Activated CD4-positive, alpha-beta T cell treated with anti-CD3 and anti-CD28 coated beads, Interleukin-2, Interleukin-6, amounts not matched to agents 100 ng/mL and 50 ng/mL, durations not matched to agents 16 hours and 8 hours (primary cell): ENCODE data around the gene CNTNAP4.

Experiments used
- DNase-seq: peaks from one replicate; pipeline ENCODE4 v3.0.0-alpha.2; 2020

Gene CNTNAP4

DNA sequence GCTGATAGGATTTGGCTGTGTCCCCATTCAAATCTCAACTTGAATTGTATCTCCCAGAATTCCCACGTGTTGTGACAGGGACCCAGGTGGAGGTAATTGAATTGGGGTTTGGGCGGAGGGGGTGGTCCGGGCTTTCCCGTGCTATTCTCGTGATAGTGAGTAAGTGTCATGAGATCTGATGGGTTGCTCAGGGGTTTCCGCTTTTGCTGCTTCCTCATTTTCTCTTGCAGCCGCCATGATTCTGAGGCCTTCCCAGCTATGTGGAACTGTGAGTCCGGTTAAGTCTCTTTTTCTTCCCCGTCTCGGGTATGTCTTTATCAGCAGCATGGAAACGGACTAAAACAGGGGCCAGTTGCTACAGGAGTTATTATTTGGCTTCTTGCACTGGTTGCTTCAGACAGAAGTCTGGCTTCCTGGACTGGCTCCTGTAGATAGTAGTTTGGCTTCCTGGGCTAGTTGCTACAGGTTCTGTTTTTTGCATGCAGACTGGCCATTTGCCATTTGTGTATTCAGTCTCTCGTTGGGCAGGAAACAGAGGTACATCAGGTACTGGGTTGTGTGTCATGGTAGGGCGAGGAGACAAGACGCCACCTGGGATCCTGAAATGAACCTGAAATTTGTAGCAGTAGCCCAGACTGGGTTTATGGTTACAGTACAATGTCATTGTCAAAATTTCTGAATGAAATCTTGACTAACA is 32.6 kb downstream of the CNTNAP4 start:
- DNase-seq, result no peak

- no peak for DNase-seq
Measured at GRCh38 chr16:76311260-76311659, 34.1 kb downstream of the CNTNAP4 start.

- no peak for DNase-seq
Measured at GRCh38 chr16:76318565-76318964, 41.4 kb downstream of the CNTNAP4 start.

DNA sequence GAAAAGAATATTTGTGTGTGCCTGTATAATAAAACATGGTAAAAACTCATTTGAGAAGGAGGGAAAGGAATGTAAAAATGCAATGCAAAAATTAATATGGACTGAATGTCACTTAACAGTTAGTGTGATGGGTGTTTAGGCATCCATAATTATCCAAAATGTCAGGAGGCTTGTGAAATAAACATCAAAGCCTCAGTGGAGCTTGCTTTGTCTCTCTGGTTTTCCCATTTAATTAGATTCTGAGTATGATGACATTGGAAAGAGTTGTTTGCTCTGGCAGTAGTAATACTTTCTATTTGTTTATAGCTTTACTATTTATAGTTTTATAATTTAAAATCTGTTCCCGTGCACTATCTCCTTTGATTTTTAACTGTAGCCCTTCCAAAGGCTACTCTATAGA is 51.9 kb downstream of the CNTNAP4 start:
- DNase-seq, result no peak

DNA sequence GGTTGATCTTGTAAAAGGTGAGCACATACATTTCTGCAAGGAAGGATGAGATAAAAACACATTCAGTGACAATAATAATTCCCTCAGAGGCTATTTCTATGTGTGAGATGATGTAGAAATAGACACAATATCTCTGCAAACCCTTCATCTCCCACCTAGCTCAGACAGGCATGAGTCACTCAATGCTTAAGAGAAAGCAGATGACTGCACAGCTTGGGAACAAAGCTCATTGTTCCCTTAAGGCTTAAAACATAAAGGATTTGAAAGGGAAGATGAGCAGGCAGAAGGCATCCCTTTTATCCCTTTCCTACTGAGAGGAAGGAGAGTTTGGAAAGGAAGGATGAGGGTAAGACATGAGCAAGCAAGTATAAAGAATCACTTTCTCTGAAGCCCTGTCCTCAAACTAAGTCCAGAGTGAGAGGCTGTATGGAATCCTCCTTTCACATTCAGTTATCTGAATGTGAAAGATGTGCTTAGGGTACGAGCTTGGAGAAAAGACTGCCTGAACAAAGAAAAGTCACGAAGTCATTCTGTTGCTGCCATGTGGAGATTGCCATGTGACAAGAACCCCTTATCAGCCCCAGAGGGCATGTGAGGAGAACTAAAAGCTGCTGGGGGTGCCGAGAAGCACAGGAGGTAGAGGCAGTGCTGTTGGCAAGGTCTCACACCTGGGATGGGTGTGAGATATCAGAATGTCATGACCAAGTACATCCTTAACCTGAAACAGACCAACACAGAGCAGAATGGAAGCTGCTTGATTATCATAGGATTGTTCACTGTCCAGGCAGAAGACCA is 58.2 kb downstream of the CNTNAP4 start:
- DNase-seq, result no peak

DNA sequence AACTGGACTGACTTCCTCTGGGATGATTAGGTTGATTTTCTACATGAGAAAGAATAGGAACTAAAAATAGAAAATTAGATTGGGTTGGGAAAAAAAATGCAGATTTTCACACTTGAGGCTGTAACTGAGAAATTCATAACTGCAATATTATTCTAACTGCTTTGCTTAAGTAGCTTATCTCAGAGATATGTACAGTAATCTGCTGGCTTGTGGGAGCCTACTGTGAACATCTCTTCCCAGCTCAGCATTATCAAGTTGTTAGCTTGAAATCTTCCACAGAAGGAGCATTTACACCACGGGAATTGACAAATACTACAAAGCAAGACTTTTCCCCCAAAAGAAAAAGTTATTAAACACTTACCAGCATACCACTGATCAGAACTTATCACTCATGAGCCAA is 58.9 kb downstream of the CNTNAP4 start:
- DNase-seq, result no peak

- no peak for DNase-seq
Measured at GRCh38 chr16:76338472-76338871, 61.3 kb downstream of the CNTNAP4 start.

- DNase-seq, result no peak
Measured at GRCh38 chr16:76343769-76344168, 66.6 kb downstream of the CNTNAP4 start.

DNA sequence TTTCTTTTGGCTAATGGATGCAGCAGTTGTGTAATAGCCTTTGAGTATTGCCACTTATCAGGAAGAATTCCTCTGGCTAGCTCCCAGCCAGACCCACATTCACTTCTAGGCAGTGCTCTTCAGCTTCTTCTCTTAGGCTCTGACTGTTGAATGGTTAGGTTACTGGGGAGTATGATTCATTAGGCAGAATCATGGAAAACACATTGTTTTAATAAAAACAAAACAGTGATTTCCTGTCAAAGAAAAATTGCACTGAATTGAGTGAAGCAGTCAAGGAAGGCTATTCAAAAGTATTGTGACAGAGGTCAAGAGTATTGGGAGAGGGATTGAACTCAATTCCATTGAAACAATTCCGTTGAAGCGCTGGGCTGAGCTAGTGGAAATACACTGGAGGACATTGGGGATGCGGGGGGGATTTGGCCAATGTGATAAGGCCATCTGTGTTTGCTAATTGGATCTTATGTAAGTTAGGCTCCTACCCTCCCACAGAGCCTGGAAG is 68.0 kb downstream of the CNTNAP4 start:
- DNase-seq, result no peak

GRCh38 chr16:76346210-76346609 is 69.0 kb downstream of the CNTNAP4 start:
- no peak for DNase-seq

- no peak for DNase-seq
Measured at GRCh38 chr16:76351441-76351840, 74.2 kb downstream of the CNTNAP4 start.

- no peak for DNase-seq
Measured at GRCh38 chr16:76360404-76360803, 83.2 kb downstream of the CNTNAP4 start.

DNA sequence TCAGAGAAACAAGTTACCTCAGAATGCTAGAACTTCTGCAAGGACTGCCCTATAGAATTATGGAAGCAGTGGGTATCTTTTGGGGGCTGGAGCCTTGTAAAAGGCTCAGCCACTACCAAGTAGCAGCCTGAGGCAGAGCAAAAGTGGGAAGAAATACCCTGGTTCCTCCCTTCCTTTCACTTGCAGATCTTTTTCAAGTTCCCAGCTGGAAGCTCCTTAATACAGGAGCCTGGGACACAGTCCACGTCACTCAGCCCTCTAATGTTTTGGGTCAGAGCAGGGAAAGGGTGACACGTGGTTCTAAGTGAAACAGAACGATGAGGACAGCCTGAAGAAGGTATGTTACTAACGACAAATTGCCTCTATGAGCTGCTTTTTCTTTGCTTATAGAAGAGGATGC is 93.1 kb downstream of the CNTNAP4 start:
- DNase-seq, result no peak

DNA sequence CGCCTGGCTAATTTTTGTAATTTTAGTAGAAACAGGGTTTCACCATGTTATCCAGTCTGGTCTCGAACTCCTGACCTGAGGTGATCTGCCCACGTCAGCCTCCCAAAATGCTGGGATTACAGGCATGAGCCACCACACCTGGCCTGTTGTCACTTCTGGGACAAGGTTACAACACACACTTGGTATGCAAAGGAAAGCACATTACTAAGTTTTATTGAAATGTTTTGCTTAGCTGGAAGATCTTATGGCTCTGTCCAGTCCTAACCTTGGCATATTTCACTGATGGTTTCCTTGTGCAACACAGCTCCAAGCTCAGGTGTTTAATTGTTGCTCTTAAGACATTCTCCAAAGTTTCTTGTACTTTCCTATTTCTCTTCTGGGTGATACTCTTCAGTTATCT is 94.2 kb downstream of the CNTNAP4 start:
- DNase-seq, result no peak

DNA sequence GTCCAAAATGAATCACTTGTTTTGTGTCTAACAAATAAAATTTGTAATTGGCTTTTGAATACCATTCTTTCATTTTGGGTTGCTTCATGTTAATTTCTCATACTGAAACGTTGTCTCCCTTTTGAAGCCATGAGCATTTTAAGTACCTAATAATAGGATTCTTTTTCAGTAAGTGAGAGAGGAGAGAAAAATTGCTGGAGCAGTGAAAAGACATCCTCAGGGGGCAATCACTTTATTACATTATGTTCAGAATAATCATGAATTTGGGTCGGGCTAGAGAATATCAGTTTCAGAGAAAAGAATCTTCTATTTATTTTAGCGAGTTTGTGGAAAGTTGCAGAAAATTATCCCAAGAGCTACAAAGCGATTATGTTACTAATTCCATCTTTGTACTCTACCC is 96.8 kb downstream of the CNTNAP4 start:
- no peak for DNase-seq

- no peak for DNase-seq
Measured at GRCh38 chr16:76376988-76377387, 99.8 kb downstream of the CNTNAP4 start.

DNA sequence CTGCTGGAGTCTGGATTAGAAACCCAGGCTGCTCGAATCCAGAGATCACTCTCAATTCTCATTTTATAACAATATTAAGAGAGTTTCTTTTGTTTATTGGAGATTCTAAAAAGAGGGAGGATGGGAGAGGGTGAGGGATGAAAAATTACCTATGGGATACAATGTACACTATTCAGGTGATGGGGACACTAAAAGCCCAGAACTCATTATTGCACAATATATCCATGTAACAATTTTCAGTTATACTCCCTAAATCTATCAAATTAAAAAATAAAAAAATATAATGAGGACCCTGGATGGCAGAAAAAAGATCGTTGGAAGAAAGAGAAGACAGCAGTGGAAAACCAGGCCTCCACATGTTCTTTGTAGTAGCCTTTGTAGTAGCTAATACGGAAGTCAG is 100.8 kb downstream of the CNTNAP4 start:
- DNase-seq, result no peak

GRCh38 chr16:76381096-76381495 is 103.9 kb downstream of the CNTNAP4 start:
- DNase-seq, result no peak

DNA sequence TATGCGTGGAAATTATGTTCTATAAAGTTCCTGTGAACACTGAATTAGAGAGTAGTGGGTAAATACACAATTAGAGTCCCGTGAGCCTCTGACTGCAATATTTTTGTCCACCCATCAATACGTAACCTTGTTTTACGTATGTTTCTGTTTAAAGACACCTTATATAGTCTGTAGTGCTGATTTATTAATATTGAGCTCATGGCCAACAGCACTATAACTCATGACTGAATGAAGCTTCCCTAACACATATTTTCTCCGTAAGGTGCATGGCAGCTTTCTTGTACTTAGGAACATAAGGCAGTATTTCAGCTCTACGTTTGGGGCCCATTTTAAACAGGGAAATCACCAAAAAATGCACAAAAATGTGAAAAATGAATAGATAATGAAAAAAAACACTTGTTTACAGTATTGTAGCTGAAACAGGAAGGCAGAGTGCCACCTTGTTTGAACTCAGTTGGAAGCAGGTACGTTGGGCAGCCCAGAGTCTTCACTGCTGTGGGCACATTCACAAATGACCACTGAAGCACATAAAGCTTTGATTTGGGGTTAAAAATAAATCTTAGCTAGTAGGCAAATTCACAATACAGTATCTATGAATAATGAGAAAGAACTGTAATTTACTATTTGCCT is 108.5 kb downstream of the CNTNAP4 start:
- DNase-seq, result no peak

GRCh38 chr16:76386784-76387183 is 109.6 kb downstream of the CNTNAP4 start:
- no peak for DNase-seq

DNA sequence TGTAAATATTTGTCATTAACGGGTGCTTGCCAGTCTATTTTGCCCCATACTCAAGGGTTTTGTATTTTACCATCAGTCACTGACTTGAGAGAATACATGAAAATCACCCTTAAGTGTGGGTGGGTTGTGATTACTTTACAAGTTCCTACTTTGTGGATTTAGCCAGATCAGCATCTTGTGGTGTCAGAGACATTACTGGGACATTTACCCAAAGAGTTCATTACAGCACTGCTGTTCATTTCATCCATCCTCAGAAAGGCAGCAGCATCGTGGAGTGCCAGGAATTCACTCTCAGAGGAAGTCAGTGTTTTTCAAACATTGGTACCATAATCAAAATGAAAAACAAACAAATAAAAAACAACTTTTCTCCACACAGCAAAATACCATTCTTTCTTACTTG is 110.8 kb downstream of the CNTNAP4 start:
- no peak for DNase-seq

GRCh38 chr16:76389126-76389525 is 111.9 kb downstream of the CNTNAP4 start:
- DNase-seq, result no peak

GRCh38 chr16:76390476-76390875 is 113.3 kb downstream of the CNTNAP4 start:
- no peak for DNase-seq

DNA sequence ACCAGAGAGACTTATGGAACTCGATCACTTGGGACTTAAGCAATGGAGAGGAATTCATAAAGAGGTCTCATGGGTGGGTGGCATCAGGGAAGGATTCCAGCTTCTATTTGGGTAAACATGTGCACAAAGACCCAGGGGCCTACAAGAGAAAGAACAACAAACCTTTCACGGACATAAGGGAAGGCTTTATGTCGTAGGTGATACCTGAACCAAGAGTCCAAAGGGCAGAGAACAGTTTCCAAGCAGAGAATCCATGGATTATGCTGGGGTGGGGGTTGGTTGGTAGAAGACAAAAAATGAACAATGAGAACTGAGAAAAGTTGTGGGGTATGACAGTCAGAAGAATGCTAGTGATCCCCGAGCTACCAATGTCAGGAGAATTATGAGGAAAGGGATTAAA is 119.8 kb downstream of the CNTNAP4 start:
- no peak for DNase-seq
